IPS-NIHi7 (cell line): Measurements from ENCODE around the gene KCNH3.
"Not testable (repeated sequence)": the region's sequence is repeated elsewhere in the genome, so short reads cannot be mapped to it uniquely, and the experiment has no call there.

Source experiments
- DNase-seq: peaks from one replicate; pipeline ENCODE4 v3.0.0; 2012; ENCODE audit warnings: mixed read lengths; ENCODE audit errors: extremely low spot score

KCNH3 gene

DNA sequence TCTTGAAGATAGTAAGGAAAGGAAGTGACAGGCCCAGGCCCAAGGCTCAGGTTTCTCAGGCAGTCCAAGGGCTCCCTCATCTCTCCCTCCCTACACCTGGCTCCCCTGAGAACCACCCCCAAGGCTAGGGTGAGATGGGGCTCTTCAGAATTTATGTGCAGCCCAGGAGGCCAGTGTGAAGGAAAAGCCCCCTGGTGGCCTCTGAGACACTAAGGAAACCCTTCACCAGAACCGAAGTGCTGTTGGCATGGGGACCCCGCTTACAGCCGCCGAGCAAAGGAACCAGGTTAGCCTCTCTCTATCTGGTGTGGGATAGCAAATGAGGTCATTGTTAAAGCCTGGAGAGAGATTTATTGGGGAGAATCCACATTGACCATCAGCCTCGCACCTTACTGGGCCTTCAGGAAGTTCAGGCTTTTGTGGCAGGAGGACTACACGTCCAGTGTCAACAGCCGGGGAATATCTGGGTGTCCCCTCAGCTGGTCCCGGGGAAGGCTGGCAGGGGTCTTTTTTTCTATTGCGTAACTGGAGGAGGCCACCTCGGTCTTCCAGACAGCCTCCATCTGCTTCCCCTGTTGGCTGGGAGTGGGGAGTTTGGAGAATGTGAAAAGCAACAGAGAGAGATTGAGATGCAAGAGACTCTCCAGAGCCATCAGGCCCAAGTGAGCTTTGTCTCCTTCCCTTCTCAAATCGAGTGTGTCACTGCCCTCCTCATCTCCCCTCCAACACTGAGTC lies 48.5 kb downstream of the KCNH3 start:
- DNase-seq, result no peak

DNA sequence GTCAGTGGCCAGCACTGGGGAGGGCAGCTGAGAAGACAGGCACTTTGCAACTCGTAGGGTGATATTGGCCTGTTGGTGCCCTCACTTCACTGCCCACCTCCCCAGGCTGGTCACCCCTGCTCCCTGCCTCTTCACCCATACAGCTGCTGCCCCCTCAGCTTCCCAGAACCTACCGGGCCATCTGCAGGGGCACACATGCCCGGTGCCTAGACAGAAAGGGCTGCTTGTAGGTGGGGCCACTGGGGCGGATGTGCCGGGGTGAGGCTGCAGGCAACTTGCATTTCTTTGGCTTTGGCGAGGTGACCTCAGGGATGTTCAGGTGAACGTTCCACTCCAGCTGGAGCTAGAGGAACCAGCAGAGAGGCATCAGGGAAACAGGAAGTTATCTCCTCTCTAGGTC lies 49.5 kb downstream of the KCNH3 start:
- DNase-seq, result no peak

DNA sequence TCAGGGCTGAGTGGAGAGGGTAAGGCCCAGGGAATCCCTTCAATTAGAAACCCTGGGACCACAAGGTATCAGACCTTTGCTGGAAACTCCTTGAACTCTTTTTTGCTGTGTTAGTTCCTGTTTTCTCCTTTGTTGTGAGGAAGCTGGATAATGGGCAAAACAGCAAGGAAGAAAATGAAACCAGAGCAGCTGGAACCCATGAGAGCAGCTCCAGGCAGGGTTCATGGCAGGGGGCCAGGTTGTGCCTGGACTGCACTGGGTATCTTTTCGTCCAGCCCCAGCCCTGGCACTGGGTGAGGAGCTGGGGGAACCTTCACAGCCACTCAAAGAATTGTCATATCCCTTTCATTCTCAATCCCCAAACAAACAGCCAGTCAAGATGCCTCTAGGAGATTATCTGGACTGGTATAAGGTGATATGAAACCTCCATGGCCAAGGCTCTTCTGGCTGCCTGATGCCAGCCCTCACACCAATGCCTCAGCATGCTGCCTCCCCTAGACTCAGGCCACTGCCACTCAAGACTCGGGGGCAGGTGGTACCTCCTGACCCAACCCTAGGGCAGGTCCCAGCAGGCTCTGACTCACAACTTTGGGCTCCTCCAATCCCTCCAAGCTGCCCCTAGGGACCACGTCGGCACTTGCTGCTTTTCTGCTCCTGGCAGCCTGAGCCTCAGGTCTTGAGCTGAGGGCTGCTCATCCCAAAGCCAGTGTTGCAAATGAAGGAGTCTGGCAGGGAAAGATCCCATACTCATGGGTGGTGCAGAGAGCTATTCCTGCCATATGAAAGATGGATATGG lies 50.1 kb downstream of the KCNH3 start:
- no peak for DNase-seq

DNA sequence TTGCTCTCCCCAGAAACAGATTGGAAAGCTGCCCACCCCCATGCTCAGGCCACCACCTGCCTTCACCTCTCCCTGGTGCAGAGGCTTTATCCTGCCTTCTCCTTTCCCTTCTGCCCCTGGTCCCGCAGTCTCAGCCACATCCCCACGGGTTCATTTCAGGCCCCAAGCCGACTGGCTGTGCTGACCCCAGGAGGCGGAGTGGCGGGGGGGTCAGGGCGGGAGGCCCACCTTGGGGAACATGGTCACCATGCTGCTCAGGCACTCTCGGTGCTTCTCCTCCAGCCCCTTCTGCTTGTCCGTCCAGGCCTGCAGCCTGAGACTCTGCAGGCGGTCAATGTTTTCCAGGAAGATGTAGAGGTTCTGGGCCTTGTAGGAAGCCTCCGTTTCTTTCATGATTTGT lies 59.7 kb downstream of the KCNH3 start:
- peak; percentile 7 for DNase-seq

DNA sequence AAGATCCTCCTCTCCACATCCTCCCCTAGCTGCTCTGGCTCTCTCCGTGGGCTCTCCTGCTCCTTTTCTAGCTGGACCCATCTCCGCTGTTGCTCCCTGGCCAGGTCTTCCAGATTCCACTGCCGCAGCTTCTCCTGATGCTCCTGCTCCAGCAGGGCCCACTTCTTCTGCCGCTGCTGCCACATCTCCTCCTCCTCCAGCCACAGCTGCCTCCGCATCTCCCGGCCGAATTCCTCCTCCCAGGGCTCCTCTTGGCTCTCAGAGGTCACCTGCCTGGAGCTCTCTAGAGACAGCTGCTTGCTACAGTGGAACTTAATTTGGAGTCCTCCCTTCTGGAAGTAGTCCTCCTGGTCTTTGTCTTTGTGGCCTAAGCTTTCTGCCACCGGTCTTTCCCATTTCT lies 61.1 kb downstream of the KCNH3 start:
- DNase-seq, result peak; percentile 6

DNA sequence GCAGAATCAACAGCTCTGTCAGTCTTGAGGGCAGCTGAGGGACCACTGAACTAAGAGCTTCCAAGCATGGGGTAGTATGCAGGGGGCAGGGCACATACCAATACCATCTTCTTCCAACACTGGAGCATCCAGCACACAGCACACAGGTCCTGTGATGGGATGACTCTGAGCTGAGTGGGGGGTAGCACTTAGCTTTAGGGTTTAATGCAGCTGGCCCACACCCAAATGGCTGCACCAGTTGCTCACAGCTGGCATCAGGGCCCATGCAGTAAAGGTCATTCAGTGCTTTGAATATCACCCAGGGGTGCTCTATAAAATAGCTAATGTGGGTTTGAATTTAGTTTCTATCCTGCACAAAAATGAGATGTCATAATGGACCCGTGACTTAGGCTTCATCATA lies 64.9 kb downstream of the KCNH3 start:
- peak; percentile 4 for DNase-seq

DNA sequence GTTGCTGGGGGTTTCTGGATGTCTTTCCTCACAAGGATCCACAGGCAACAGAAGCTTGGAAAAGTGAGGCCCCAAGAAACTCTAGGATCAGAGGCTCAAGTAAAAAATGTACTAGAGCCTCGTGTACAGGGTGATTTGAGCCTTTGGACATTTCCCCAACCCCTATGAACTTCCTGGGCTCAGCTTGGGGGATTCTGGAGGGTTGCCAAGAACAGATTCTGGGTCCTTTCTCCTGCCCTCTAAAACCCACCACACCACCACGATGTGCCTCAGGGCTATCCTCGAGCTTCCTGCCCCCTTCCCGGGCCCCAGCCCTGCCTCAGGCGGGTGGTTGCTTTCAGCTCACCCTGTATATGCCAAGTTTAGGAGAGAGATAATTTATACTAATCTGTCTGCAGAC lies 66.0 kb downstream of the KCNH3 start:
- DNase-seq, result peak; percentile 12

DNA sequence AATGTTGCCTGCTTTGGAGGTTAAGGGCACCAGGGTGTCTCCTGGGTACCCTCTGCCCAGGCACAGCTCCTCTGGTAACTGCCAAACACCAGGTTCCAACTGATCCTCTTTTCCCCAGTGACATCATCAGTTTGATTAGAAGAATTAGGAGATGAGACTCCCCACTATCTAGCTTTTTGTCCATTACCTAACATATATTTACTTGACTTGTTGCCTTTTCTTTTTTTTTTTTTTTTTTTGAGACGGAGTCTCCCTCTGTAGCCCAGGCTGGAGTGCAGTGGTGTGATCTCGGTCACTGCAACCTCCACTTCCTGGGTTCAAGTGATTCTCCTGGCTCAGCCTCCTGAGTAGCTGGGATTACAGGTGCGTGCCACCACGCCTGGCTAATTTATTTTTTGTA lies 66.7 kb downstream of the KCNH3 start, which contains the start of gene FAM186B:
FAM186B (minus strand) TSS at position 101 of the 400 bp plus-strand sequence. CDS start 162 bp downstream, outside the sequence.
- DNase-seq, result not testable (repeated sequence)
